H7 (cell line): Measurements from ENCODE around the gene PCARE. TPM values are rescaled to one million over a fixed set of nuclear protein-coding genes. Genes with fewer than 3 reads are reported as not detected.
"Not testable (repeated sequence)": the region's sequence is repeated elsewhere in the genome, so short reads cannot be mapped to it uniquely, and the experiment has no call there.

Experiments
- DNase-seq: peaks from one replicate; pipeline ENCODE4 v3.0.0; 2012
- H3K27me3 ChIP-seq: 2 replicates; pipeline ENCODE4 v1.6.0; 2011; ENCODE audit warnings: mild to moderate bottlenecking, low read length; ENCODE audit not compliant: control insufficient read depth, insufficient read depth
- H3K36me3 ChIP-seq: replicated peaks from 2 replicates; pipeline ENCODE4 v1.5.1; 2011; ENCODE audit warnings: low read length; ENCODE audit not compliant: control insufficient read depth, insufficient read depth
- H3K4me3 ChIP-seq: 2 replicates; pipeline ENCODE4 v1.5.1; 2011; ENCODE audit warnings: low read depth, mild to moderate bottlenecking, control low read depth, low read length, moderate library complexity; ENCODE audit not compliant: insufficient read depth
- total RNA-seq: library from RNA; depleted of rRNA; stranded (reverse); fragments of >200 nt; shearing (Covaris generic); gene quantifications from 2 replicates; pipeline ENCODE4 v1.2.3, GENCODE V29; 2014

PCARE gene
- total RNA-seq, 1 experiment from 2014 or later = not detected

GRCh38 chr2:29108225-29108624 is 33.9 kb upstream of the PCARE start:
- H3K4me3 ChIP-seq = no peak overlapping the region
- no peaks in the 10 kb centered on the region for H3K36me3 ChIP-seq
- no peak for DNase-seq
- peaks cover 6% of the 10 kb centered on the region for H3K27me3 ChIP-seq

- H3K27me3 ChIP-seq, H3K4me3 ChIP-seq, H3K36me3 ChIP-seq, DNase-seq: not testable (repeated sequence)
These were observed 33.2 kb upstream of the PCARE start for GRCh38 chr2:29107547-29107946.

GRCh38 chr2:29106980-29107388 is 32.7 kb upstream of the PCARE start:
- no peaks in the 10 kb centered on the region for H3K27me3 ChIP-seq
- H3K36me3 ChIP-seq = no peaks in the 10 kb centered on the region
- H3K4me3 ChIP-seq = no peak overlapping the region
- no peak for DNase-seq

GRCh38 chr2:29106256-29106655 is 31.9 kb upstream of the PCARE start:
- no peak for DNase-seq
- Histone ChIP-seq H3K36me3 (no peaks in the 10 kb centered on the region), H3K4me3 (no peak overlapping the region), H3K27me3 (no peaks in the 10 kb centered on the region)

- H3K36me3 ChIP-seq = no peaks in the 10 kb centered on the region
- H3K27me3 ChIP-seq = no peaks in the 10 kb centered on the region
- no peak overlapping the region for H3K4me3 ChIP-seq
- DNase-seq = no peak
These were observed 31.1 kb upstream of the PCARE start for GRCh38 chr2:29105375-29105774.

GRCh38 chr2:29104688-29105087 is 30.4 kb upstream of the PCARE start:
- no peaks in the 10 kb centered on the region for H3K27me3 ChIP-seq
- DNase-seq = no peak
- H3K4me3 ChIP-seq = no peak overlapping the region
- no peaks in the 10 kb centered on the region for H3K36me3 ChIP-seq

GRCh38 chr2:29100564-29100963 is 26.2 kb upstream of the PCARE start:
- Histone ChIP-seq H3K4me3 (no peak overlapping the region), H3K36me3 (no peaks in the 10 kb centered on the region), H3K27me3 (no peaks in the 10 kb centered on the region)
- no peak for DNase-seq

GRCh38 chr2:29097569-29097968 is 23.2 kb upstream of the PCARE start:
- H3K27me3 ChIP-seq = no peaks in the 10 kb centered on the region

GRCh38 chr2:29096969-29097368 is 22.6 kb upstream of the PCARE start:
- H3K4me3 ChIP-seq = no peak overlapping the region
- H3K36me3 ChIP-seq = no peaks in the 10 kb centered on the region
- H3K27me3 ChIP-seq = no peaks in the 10 kb centered on the region
- no peak for DNase-seq

More at GRCh38 chr2:29097569-29097968, 23.2 kb upstream of the PCARE start:
- DNase-seq = no peak
- no peak overlapping the region for H3K4me3 ChIP-seq
- no peaks in the 10 kb centered on the region for H3K36me3 ChIP-seq

GRCh38 chr2:29090311-29090710 is 16.0 kb upstream of the PCARE start:
- not testable (repeated sequence) for H3K36me3 ChIP-seq, H3K4me3 ChIP-seq, H3K27me3 ChIP-seq, DNase-seq

GRCh38 chr2:29084554-29084953 is 10.2 kb upstream of the PCARE start:
- Histone ChIP-seq H3K4me3 (no peak overlapping the region), H3K27me3 (no peaks in the 10 kb centered on the region), H3K36me3 (no peaks in the 10 kb centered on the region)
- DNase-seq = no peak

GRCh38 chr2:29082804-29083495 is 8.6 kb upstream of the PCARE start:
- DNase-seq = no peak
- no peaks in the 10 kb centered on the region for H3K27me3 ChIP-seq
- H3K4me3 ChIP-seq = no peak overlapping the region
- H3K36me3 ChIP-seq = no peaks in the 10 kb centered on the region

GRCh38 chr2:29080886-29081743 is 6.8 kb upstream of the PCARE start:
- no peak for DNase-seq
- H3K27me3 ChIP-seq = no peaks in the 10 kb centered on the region
- no peak overlapping the region for H3K4me3 ChIP-seq
- no peaks in the 10 kb centered on the region for H3K36me3 ChIP-seq

GRCh38 chr2:29079887-29080286 is 5.6 kb upstream of the PCARE start:
- DNase-seq = no peak
- Histone ChIP-seq H3K36me3 (no peaks in the 10 kb centered on the region), H3K27me3 (no peaks in the 10 kb centered on the region), H3K4me3 (no peak overlapping the region)
